Epithelial cell of esophagus (primary cell): ENCODE data around the gene CCND1.
A peak's percentile ranks its signal among the peaks of the same experiment; 100 is the strongest.
"Not testable (repeated sequence)": the region's sequence is repeated elsewhere in the genome, so short reads cannot be mapped to it uniquely, and the experiment has no call there.

Source experiments
- DNase-seq: peaks from one replicate; pipeline ENCODE4 v3.0.0; 2010; ENCODE audit warnings: low read depth
- H3K4me3 ChIP-seq: 2 replicates; pipeline ENCODE4 v1.5.1; 2011; ENCODE audit warnings: mild to moderate bottlenecking, low read length, control low read depth
- CTCF ChIP-seq: IDR thresholded peaks from 2 replicates; pipeline ENCODE4 v1.5.1; 2011; ENCODE audit warnings: low read depth, mild to moderate bottlenecking, low read length, control low read depth, inconsistent platforms; ENCODE audit not compliant: insufficient read depth; ENCODE audit errors: missing control alignments

CCND1 gene

GRCh38 chr11:69618237-69618636 is 22.7 kb upstream of the CCND1 start:
- TF ChIP-seq CTCF: no peak
- DNase-seq: no peak
- H3K4me3 ChIP-seq: no peak overlapping the region

- peak; percentile 26 for DNase-seq
- TF ChIP-seq CTCF: no peak
- no peak overlapping the region for H3K4me3 ChIP-seq
These were observed 20.2 kb upstream of the CCND1 start for GRCh38 chr11:69620683-69621290.

- H3K4me3 ChIP-seq: not testable (repeated sequence)
These were observed 18.8 kb upstream of the CCND1 start for GRCh38 chr11:69622097-69622681.

GRCh38 chr11:69624293-69624692 is 16.7 kb upstream of the CCND1 start:
- TF ChIP-seq CTCF: no peak
- no peak for DNase-seq
- H3K4me3 ChIP-seq: no peak overlapping the region

More at GRCh38 chr11:69622097-69622681, 18.8 kb upstream of the CCND1 start:
- DNase-seq: not testable (repeated sequence)

- H3K4me3 ChIP-seq: no peak overlapping the region
- TF ChIP-seq CTCF: no peak
- DNase-seq: no peak
These were observed 15.5 kb upstream of the CCND1 start for GRCh38 chr11:69625476-69625875.

GRCh38 chr11:69627551-69627950 is 13.4 kb upstream of the CCND1 start:
- no peak overlapping the region for H3K4me3 ChIP-seq
- TF ChIP-seq CTCF: no peak
- DNase-seq: no peak

- TF ChIP-seq CTCF: no peak
These were observed 10.9 kb upstream of the CCND1 start for GRCh38 chr11:69630017-69630416.

More at GRCh38 chr11:69630017-69630416, 10.9 kb upstream of the CCND1 start:
- no peak overlapping the region for H3K4me3 ChIP-seq
- no peak for DNase-seq
